Measurements from ENCODE around the gene CPM. TPM values are rescaled to one million over a fixed set of nuclear protein-coding genes. Genes with fewer than 3 reads are reported as not detected.
A peak's percentile ranks its signal among the peaks of the same experiment; 100 is the strongest.

Gene CPM
- total and polyA plus RNA-seq, 2 donors (not counting 3 experiments of a cell fraction or from before 2014, with no cell fraction given) = not detected

GRCh38 chr12:68851592-68852306 is 81.2 kb downstream of the CPM start:
- peaks cover 4 to 6% of the 10 kb centered on the region in 2 experiments for H3K27me3 ChIP-seq (ENCODE audit: control insufficient read depth in 2 of 2, insufficient read depth in 2 of 2, low read length in 2 of 2)
- H3K36me3 ChIP-seq (ENCODE audit: control insufficient read depth in 2 of 2, extremely low read depth in 1 of 2, insufficient read depth in 2 of 2, low read length in 2 of 2) = no peaks in the 10 kb centered on the region
- TF ChIP-seq POLR2AphosphoS5 (IDR thresholded peaks at IDR 0.05; ENCODE audit: insufficient read depth, low read depth, low read length) (peak; percentile 15), POLR2A (IDR thresholded peaks at IDR 0.05; ENCODE audit: low read depth, low read length) (peak; percentile 53), FOS (IDR thresholded peaks at IDR 0.05; ENCODE audit: borderline replicate concordance, insufficient read depth, low read length) (no peak)
- H3K27ac ChIP-seq (ENCODE audit: insufficient read depth, low read depth, low read length) = no peak overlapping the region
- BruUV-seq (replicated peaks) = no TSS peak
- H3K4me1 ChIP-seq (ENCODE audit: control insufficient read depth, extremely low read depth, insufficient read depth, low read length) = no peaks in the 10 kb centered on the region
- H4K20me1 ChIP-seq (replicated peaks; ENCODE audit: control insufficient read depth, extremely low read depth, insufficient read depth, low read length) = no peaks in the 10 kb centered on the region
- ChIA-PET POLR2A (no interaction called here), CTCF (interaction anchor here (1.1 kb wide), 1 partner anchor 11 kb away, joined by 3 read pairs; no protein-coding TSS in a partner anchor)
- H3K9me1 ChIP-seq (replicated peaks; ENCODE audit: control insufficient read depth, extremely low read depth, insufficient read depth, low read length) = no peaks in the 10 kb centered on the region
- H3K4me2 ChIP-seq (ENCODE audit: insufficient read depth, low read length) = no peak overlapping the region
- no peak for FAIRE-seq
- no peak overlapping the region for H3K9ac ChIP-seq (replicated peaks; ENCODE audit: extremely low read depth, insufficient read depth, low read length)
- intact Hi-C loops (cut with micrococcal nuclease) = no loop called here
- H3K9me3 ChIP-seq (replicated peaks; ENCODE audit: control insufficient read depth, insufficient read depth, low read length) = no peaks in the 10 kb centered on the region
- dilution Hi-C loops (cut with MboI; ENCODE audit: extremely low pct_ligation_motif_present, low sequenced_read_pairs) = no loop called here
- H3K4me3 ChIP-seq (replicated peaks in 1 of 3; ENCODE audit: insufficient read depth in 1 of 3, low read depth in 1 of 3, low read length in 3 of 3) = no peak overlapping the region
- no peak for DNase-seq (ENCODE audit: low read depth, low spot score)
- H3K79me2 ChIP-seq (ENCODE audit: control insufficient read depth, insufficient read depth, low read length) = no peaks in the 10 kb centered on the region
- no peak overlapping the region for H2AFZ ChIP-seq (ENCODE audit: low read depth, low read length)

- ChIA-PET CTCF (no interaction called here), POLR2A (no interaction called here)
- H3K27me3 ChIP-seq (ENCODE audit: control insufficient read depth in 2 of 2, insufficient read depth in 2 of 2, low read length in 2 of 2) = peaks cover 3 to 4% of the 10 kb centered on the region in 2 experiments
- no peak for DNase-seq (ENCODE audit: low read depth, low spot score)
- H3K9me1 ChIP-seq (replicated peaks; ENCODE audit: control insufficient read depth, extremely low read depth, insufficient read depth, low read length) = no peaks in the 10 kb centered on the region
- H3K36me3 ChIP-seq (ENCODE audit: control insufficient read depth in 2 of 2, extremely low read depth in 1 of 2, insufficient read depth in 2 of 2, low read length in 2 of 2) = no peaks in the 10 kb centered on the region
- H3K4me1 ChIP-seq (ENCODE audit: control insufficient read depth, extremely low read depth, insufficient read depth, low read length) = no peaks in the 10 kb centered on the region
- H3K27ac ChIP-seq (ENCODE audit: insufficient read depth, low read depth, low read length) = no peak overlapping the region
- H3K79me2 ChIP-seq (ENCODE audit: control insufficient read depth, insufficient read depth, low read length) = no peaks in the 10 kb centered on the region
- H3K9ac ChIP-seq (replicated peaks; ENCODE audit: extremely low read depth, insufficient read depth, low read length) = no peak overlapping the region
- H4K20me1 ChIP-seq (replicated peaks; ENCODE audit: control insufficient read depth, extremely low read depth, insufficient read depth, low read length) = no peaks in the 10 kb centered on the region
- intact Hi-C loops (cut with micrococcal nuclease) (no loop called here), dilution Hi-C loops (cut with MboI; ENCODE audit: extremely low pct_ligation_motif_present, low sequenced_read_pairs) (no loop called here)
- no peak overlapping the region for H2AFZ ChIP-seq (ENCODE audit: low read depth, low read length)
- H3K9me3 ChIP-seq (replicated peaks; ENCODE audit: control insufficient read depth, insufficient read depth, low read length) = no peaks in the 10 kb centered on the region
- BruUV-seq (replicated peaks) = no TSS peak
- H3K4me2 ChIP-seq (ENCODE audit: insufficient read depth, low read length) = no peak overlapping the region
- FAIRE-seq = no peak
- no peak overlapping the region for H3K4me3 ChIP-seq (replicated peaks in 1 of 3; ENCODE audit: insufficient read depth in 1 of 3, low read depth in 1 of 3, low read length in 3 of 3)
- TF ChIP-seq MYC (IDR thresholded peaks at IDR 0.05; ENCODE audit: low read depth, low read length) = no peak
- TF ChIP-seq POLR2A (IDR thresholded peaks at IDR 0.05; ENCODE audit: low read depth, low read length) = no peak
- no peak for TF ChIP-seq MAX (IDR thresholded peaks at IDR 0.05; ENCODE audit: insufficient read depth, insufficient read length)
- no peak for TF ChIP-seq JUN (IDR thresholded peaks at IDR 0.05; ENCODE audit: borderline replicate concordance, insufficient read depth, insufficient read length, low read depth)
- no peak for TF ChIP-seq EZH2 (IDR thresholded peaks at IDR 0.05; ENCODE audit: borderline replicate concordance, low read depth, low read length, severe bottlenecking)
- TF ChIP-seq GATA2 (IDR thresholded peaks at IDR 0.05; ENCODE audit: insufficient read depth, insufficient read length, low read depth, low read length) = no peak
- TF ChIP-seq FOS (IDR thresholded peaks at IDR 0.05; ENCODE audit: borderline replicate concordance, insufficient read depth, low read length) = no peak
- no peak for TF ChIP-seq CTCF (IDR thresholded peaks at IDR 0.05; ENCODE audit: extremely low read depth in 1 of 2, insufficient read depth in 1 of 2, low read depth in 1 of 2, low read length in 2 of 2)
- no peak for TF ChIP-seq POLR2AphosphoS5 (IDR thresholded peaks at IDR 0.05; ENCODE audit: insufficient read depth, low read depth, low read length)
These were observed 82.6 kb downstream of the CPM start for GRCh38 chr12:68850390-68850789.
